Stomach (tissue), 9 donors: Measurements from ENCODE around the gene ACRBP. TPM values are rescaled to one million over a fixed set of nuclear protein-coding genes. Genes with fewer than 3 reads are reported as not detected.

Experiments used
- DNase-seq, 2 donors: peaks; one replicate each; pipeline versions ENCODE4 v3.0.0 to v3.0.0-alpha.2; 2013 to 2019
- H3K27ac ChIP-seq, 5 donors: fragments of 200-600 bp in 4 of 5; sonication (generic) in 4 of 5; one replicate each; pipeline ENCODE4 v1.5.1; 2013 to 2019; ENCODE audit warnings: mild to moderate bottlenecking in 1 of 5, moderate library complexity in 1 of 5
- H3K27me3 ChIP-seq, 3 donors: fragments of 200-600 bp; sonication (generic); one replicate each; pipeline ENCODE4 v1.5.1; 2017 to 2019; ENCODE audit warnings: mixed run types in 1 of 3
- H3K36me3 ChIP-seq, 4 donors: fragments of 200-600 bp; sonication (generic); 1 replicate in 3 of 4; 2 replicates in 1 of 4; pipeline ENCODE4 v1.5.1; 2016 to 2019
- H3K4me1 ChIP-seq, 4 donors: fragments of 200-600 bp; sonication (generic); one replicate each; pipeline ENCODE4 v1.5.1; 2016 to 2019
- H3K4me3 ChIP-seq, 4 donors: fragments of 200-600 bp; sonication (generic) in 3 of 4; one replicate each; pipeline ENCODE4 v1.5.1; 2016 to 2019; ENCODE audit warnings: mild to moderate bottlenecking in 1 of 4
- H3K9me3 ChIP-seq, 4 donors: fragments of 200-600 bp; sonication (generic); one replicate each; pipeline ENCODE4 v1.5.1; 2016 to 2019
- EP300 ChIP-seq: sonication (generic); formaldehyde crosslinking; IDR thresholded peaks from one replicate; pipeline ENCODE4 v1.6.1; 2017; ENCODE audit warnings: antibody characterized with exemption
- POLR2A ChIP-seq, 4 donors: fragments of 450-650 bp; IDR thresholded peaks; one replicate each; pipeline ENCODE4 v1.6.1; 2016; ENCODE audit warnings: antibody characterized with exemption in 4 of 4, control low read depth in 2 of 4, mild to moderate bottlenecking in 1 of 4, moderate library complexity in 1 of 4
- POLR2AphosphoS5 ChIP-seq, 3 donors: sonication (generic); formaldehyde crosslinking; IDR thresholded peaks; one replicate each; pipeline ENCODE4 v1.6.1; 2016; ENCODE audit warnings: antibody characterized with exemption in 3 of 3
- WGBS, 5 donors: extraction: QIAGEN DNeasy Blood & Tissue Kit in 3 of 5; methylation state at CpG; one replicate each; pipeline versions ENCODE4 v1.1.5 to v1.1.7; 2013 to 2018; 5-methylcytosine and 5-hydroxymethylcytosine counted together
- intact Hi-C: fragments of 100-400 bp; cut with DNase I; formaldehyde crosslinking; loops from one replicate; pipeline ENCODE4 v1.15.1; 2023; ENCODE audit warnings: low total_unique reads
- polyA plus RNA-seq, 3 donors: library from polyadenylated mRNA; stranded (reverse); fragments of 200-250 nt; gene quantifications; one replicate each; pipeline ENCODE4 v1.2.3, GENCODE V29; 2013
- total RNA-seq, 5 donors: library from RNA; depleted of rRNA; stranded (reverse); fragments of >200 nt; gene quantifications; one replicate each; pipeline versions ENCODE4 v1.1.0 to v1.2.3, GENCODE V29; 2014 to 2016
- TF ChIP-seq, protein P1 (sequence below), 7 experiments: fragments of 450-650 bp in 4 of 7; fragments of 200-600 bp in 3 of 7; sonication (generic) in 3 of 7; IDR thresholded peaks; one replicate each; pipeline ENCODE4 v1.5.1; 2016 to 2019; ENCODE audit warnings: antibody characterized with exemption in 7 of 7, control low read depth in 2 of 7, mild to moderate bottlenecking in 1 of 7
- donor health status: healthy with polysubstance abuse.
- donor health status: Bipolar disorder and iron deficiency.
- donor health status: healthy.

ACRBP gene
- total and polyA plus RNA-seq, 8 donors: 0.31 to 6.4 (median 1.6) TPM; not detected in 3

DNA sequence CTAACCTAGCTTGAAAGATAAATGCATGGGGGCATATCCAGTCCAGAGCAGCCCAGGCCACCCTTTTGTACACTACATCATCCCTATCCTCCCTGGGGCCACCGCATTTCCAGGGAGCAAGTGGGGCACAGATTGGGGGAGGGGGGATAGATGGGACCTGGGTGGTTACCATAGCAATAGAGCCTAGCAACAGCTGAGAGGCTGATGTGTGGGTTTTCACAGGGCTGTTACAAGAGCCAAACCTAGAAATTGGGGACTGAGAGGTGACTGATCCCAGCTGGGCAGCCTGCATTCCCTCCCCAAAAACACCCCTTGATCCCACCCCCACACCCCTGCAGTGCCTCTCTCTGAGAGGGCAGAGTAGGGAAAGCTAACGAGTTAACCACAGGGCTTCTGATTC is 45.7 kb upstream of the ACRBP start:
- intact Hi-C loops: no loop called here
- 57 to 75% (median 59%) methylated on average over 2 of the region's 2 CpGs for WGBS, 5 donors
- H3K27ac ChIP-seq: no peak overlapping the region
- H3K36me3 ChIP-seq: no peaks in the 10 kb centered on the region
- peaks cover 15 to 27% (median 20%) of the 10 kb centered on the region in 4 donors for H3K4me1 ChIP-seq
- peaks cover 0 to 37% (median under 1%) of the 10 kb centered on the region in 3 donors for H3K27me3 ChIP-seq
- no peaks in the 10 kb centered on the region for H3K9me3 ChIP-seq
- TF ChIP-seq POLR2AphosphoS5 (IDR thresholded peaks at IDR 0.05) (no peak), EP300 (no peak), POLR2A (IDR thresholded peaks at IDR 0.05) (no peak)
- TF ChIP-seq, protein P1, sequence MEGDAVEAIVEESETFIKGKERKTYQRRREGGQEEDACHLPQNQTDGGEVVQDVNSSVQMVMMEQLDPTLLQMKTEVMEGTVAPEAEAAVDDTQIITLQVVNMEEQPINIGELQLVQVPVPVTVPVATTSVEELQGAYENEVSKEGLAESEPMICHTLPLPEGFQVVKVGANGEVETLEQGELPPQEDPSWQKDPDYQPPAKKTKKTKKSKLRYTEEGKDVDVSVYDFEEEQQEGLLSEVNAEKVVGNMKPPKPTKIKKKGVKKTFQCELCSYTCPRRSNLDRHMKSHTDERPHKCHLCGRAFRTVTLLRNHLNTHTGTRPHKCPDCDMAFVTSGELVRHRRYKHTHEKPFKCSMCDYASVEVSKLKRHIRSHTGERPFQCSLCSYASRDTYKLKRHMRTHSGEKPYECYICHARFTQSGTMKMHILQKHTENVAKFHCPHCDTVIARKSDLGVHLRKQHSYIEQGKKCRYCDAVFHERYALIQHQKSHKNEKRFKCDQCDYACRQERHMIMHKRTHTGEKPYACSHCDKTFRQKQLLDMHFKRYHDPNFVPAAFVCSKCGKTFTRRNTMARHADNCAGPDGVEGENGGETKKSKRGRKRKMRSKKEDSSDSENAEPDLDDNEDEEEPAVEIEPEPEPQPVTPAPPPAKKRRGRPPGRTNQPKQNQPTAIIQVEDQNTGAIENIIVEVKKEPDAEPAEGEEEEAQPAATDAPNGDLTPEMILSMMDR (IDR thresholded peaks at IDR 0.05): no peak
- DNase-seq: no peak
- no peak overlapping the region for H3K4me3 ChIP-seq

- Histone ChIP-seq H3K4me1 (peaks cover 29 to 41% (median 33%) of the 10 kb centered on the region in 4 donors), H3K9me3 (no peaks in the 10 kb centered on the region), H3K4me3 (no peak overlapping the region), H3K36me3 (no peaks in the 10 kb centered on the region), H3K27me3 (peaks cover 0 to 23% (median 0%) of the 10 kb centered on the region in 3 donors), H3K27ac (no peak overlapping the region)
- DNase-seq: no peak
- intact Hi-C loops: no loop called here
- 79 to 91% (median 85%) methylated on average over 4 of the region's 4 CpGs for WGBS, 5 donors
- no peak for TF ChIP-seq POLR2A (IDR thresholded peaks at IDR 0.05)
Measured at GRCh38 chr12:6691473-6691872, 44.2 kb upstream of the ACRBP start.

DNA sequence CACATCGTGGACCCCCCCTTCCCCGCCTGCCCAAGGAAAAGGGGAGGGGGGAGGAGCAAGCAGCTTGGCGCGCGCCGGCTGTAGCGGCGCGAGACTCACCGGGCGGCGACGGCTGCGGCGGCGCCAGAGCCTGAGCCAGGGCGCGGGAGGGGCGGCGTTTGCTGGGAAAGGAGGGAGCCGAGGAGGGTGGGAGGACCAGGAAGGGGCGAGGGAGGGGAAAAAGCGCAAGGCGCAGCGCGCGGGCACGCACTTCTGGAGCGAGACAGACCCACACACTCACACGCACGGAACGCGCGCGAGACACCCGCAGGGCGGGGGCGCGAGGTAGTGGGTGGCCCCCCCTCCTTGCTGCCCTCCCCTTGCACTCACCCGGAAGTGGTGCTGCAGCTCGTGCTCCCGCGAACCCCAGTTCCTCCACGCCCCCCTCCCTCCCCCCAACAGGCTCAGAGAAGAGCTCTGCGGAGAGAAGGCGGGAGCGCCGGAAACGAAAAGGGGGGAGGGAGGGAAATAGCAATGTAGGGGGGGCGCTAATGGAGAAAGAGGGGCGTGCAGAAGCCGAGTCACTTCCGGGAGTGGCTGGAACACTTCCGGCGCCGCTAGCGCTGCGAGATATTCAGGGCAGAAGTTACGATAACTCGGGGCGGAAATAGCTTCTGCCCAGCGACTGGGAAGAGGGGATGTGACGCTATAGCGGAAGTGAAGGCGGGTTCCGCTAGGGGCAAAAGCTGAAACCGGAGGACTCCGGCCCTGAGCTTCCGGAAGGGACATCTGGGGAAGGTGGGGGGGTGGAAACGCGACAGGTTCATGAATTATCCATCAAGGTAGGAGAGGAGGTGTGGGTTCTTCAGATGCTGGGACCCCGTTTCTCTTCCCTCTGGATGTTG is 42.0 kb upstream of the ACRBP start, which contains the start of gene ZNF384:
TSS of gene ZNF384 (minus strand) at position 377 of the 884 bp plus-strand sequence. CDS start 9,855 bp downstream, outside the sequence.
- peaks cover 0 to 11% (median 3%) of the 10 kb centered on the region in 4 donors for H3K36me3 ChIP-seq
- H3K27me3 ChIP-seq: peaks cover 0 to 4% (median 0%) of the 10 kb centered on the region in 3 donors
- intact Hi-C loops: no loop called here
- DNase-seq: peak; percentile 97 to 100
- peaks cover 30 to 61% (median 49%) of the 10 kb centered on the region in 4 donors for H3K4me1 ChIP-seq
- H3K9me3 ChIP-seq: no peaks in the 10 kb centered on the region
- peak; percentile 56 to 93 (median 67) for TF ChIP-seq POLR2AphosphoS5 (IDR thresholded peaks at IDR 0.05)
- TF ChIP-seq, protein P1 (IDR thresholded peaks at IDR 0.05): peak in 4 of 7 experiments; percentile 7 to 49 (median 20)
- peak in 1 of 4 donors; percentile 30 for TF ChIP-seq POLR2A (IDR thresholded peaks at IDR 0.05)
- no peak for TF ChIP-seq EP300
- WGBS, 5 donors: 0 to 1% (median 0%) methylated on average over 41 to 72 of the region's 72 CpGs
- peak within 1 kb of the TSS; percentile 94 to 100 (median 98) for H3K27ac ChIP-seq
- peak within 1 kb of the TSS; percentile 68 to 97 (median 84) for H3K4me3 ChIP-seq

DNA sequence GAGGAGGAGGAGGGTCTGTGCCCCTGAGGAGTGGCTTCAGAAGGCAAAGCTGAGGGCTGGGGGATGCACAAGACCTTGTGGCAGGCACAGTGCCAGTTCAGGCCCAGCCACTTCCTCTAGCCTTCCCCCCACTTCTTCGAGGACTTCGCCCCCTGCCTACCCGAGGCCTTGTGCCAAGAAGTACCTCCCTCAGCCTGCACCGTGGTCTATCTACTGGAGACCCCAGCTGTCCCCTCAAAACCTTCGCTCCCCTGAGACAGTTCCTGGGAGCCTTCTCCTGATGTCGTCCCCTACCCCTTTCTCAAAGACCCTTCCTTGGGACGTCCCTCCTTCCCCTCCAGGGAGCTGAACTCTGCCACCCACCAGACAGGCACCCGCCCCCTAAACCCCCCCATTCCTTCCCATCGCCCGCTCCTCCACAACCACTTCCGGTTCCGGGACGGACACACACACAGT is 41.3 kb upstream of the ACRBP start:
- H3K36me3 ChIP-seq: peaks cover 0 to 15% (median 9%) of the 10 kb centered on the region in 4 donors
- no peaks in the 10 kb centered on the region for H3K9me3 ChIP-seq
- H3K4me3 ChIP-seq: peak overlapping the region; percentile 68 to 97 (median 84)
- no peaks in the 10 kb centered on the region for H3K27me3 ChIP-seq
- 0 to 1% (median 0%) methylated on average over 12 to 13 of the region's 13 CpGs for WGBS, 5 donors
- intact Hi-C loops: no loop called here
- peak overlapping the region; percentile 94 to 100 (median 98) for H3K27ac ChIP-seq
- peak; percentile 49 to 86 for DNase-seq
- TF ChIP-seq POLR2A (IDR thresholded peaks at IDR 0.05) (no peak), POLR2AphosphoS5 (IDR thresholded peaks at IDR 0.05) (no peak), EP300 (no peak)
- H3K4me1 ChIP-seq: peaks cover 30 to 66% (median 52%) of the 10 kb centered on the region in 4 donors

DNA sequence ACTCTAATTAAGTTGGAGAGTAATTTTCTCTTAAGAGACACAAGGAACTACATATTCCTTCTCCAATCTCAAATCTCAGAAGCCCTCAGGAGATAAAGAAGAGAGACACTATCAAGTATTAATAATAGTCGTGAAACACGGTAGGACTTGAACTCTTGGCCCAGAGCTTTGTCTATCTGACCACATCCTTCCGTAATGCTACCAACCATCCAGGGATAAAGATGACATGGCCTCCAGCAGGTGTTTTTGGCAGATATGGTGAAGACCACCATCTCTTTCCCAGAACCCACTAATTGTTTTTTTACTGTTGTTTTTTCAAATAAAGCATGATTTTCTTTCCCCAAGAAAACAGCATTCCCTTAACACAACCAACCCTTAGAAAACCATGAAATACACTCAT is 38.6 kb upstream of the ACRBP start:
- TF ChIP-seq POLR2A (IDR thresholded peaks at IDR 0.05): no peak
- TF ChIP-seq, protein P1 (IDR thresholded peaks at IDR 0.05): no peak
- TF ChIP-seq POLR2AphosphoS5 (IDR thresholded peaks at IDR 0.05): no peak
- TF ChIP-seq EP300: no peak
- intact Hi-C loops: no loop called here
- 52 to 80% (median 77%) methylated on average over 3 of the region's 3 CpGs for WGBS, 5 donors

More for the DNA sequence above, 38.6 kb upstream of the ACRBP start:
- H3K4me3 ChIP-seq: no peak overlapping the region
- no peaks in the 10 kb centered on the region for H3K9me3 ChIP-seq
- H3K27ac ChIP-seq: peak overlapping the region in 1 of 5 donors; percentile 10
- no peak for DNase-seq
- H3K36me3 ChIP-seq: peaks cover 0 to 39% (median 32%) of the 10 kb centered on the region in 4 donors
- H3K27me3 ChIP-seq: no peaks in the 10 kb centered on the region
- H3K4me1 ChIP-seq: peaks cover 30 to 71% (median 58%) of the 10 kb centered on the region in 4 donors
